WTC11 (cell line): Measurements from ENCODE around the gene PDE4B. TPM values are rescaled to one million over a fixed set of nuclear protein-coding genes. Genes with fewer than 3 reads are reported as not detected.

Experiments
- ATAC-seq: fragments of 200-7000 bp; cut with Tn5 transposase; 2 replicates; pipeline ENCODE4 v1.10.0; 2021; ENCODE audit warnings: mild to moderate bottlenecking, moderate library complexity
- CTCF ChIA-PET: fragments of 300-600 bp; sonication (Branson Sonifier 250); formaldehyde crosslinking; loops from one replicate; lab custom pipeline; 2021; ENCODE audit warnings: antibody characterized with exemption; lab: Charles Lee
- POLR2A ChIA-PET: fragments of 350-600 bp; sonication (Branson Sonifier 250); formaldehyde crosslinking; loops from one replicate; lab custom pipeline; 2021; ENCODE audit warnings: antibody characterized with exemption; lab: Charles Lee
- DNase-seq: peaks from one replicate; pipeline ENCODE4 v3.0.0; 2021; ENCODE audit warnings: low spot score
- H3K27ac Mint-ChIP-seq: 2 replicates; pipeline ENCODE4 v1.8.0; 2021; ENCODE audit warnings: mixed read lengths
- H3K27me3 Mint-ChIP-seq: 2 replicates; pipeline ENCODE4 v1.8.0; 2021; ENCODE audit warnings: low read depth, mild to moderate bottlenecking, moderate library complexity, mixed read lengths
- H3K36me3 Mint-ChIP-seq: 2 replicates; pipeline ENCODE4 v1.8.0; 2021; ENCODE audit warnings: mixed read lengths
- H3K4me1 Mint-ChIP-seq: 2 replicates; pipeline ENCODE4 v1.8.0; 2022; ENCODE audit warnings: mixed read lengths
- H3K4me3 Mint-ChIP-seq: 2 replicates; pipeline ENCODE4 v1.8.0; 2021; ENCODE audit warnings: mild to moderate bottlenecking, moderate library complexity, mixed read lengths
- H3K9me3 Mint-ChIP-seq: 2 replicates; pipeline ENCODE4 v1.8.0; 2021; ENCODE audit warnings: mixed read lengths
- ESRRA ChIP-seq: sonication (generic); formaldehyde crosslinking; IDR thresholded peaks from 2 replicates; pipeline ENCODE4 v1.8.1; 2022; ENCODE audit warnings: mild to moderate bottlenecking, missing genetic modification reagents, borderline replicate concordance
- ETV6 ChIP-seq: sonication (generic); formaldehyde crosslinking; IDR thresholded peaks from 2 replicates; pipeline ENCODE4 v1.8.1; 2022; ENCODE audit warnings: mild to moderate bottlenecking, missing genetic modification reagents
- GTF2I ChIP-seq: fragments of 250-450 bp; sonication (Bioruptor Pico); conservative IDR thresholded peaks from 2 replicates; pipeline ENCODE4 v1.4.0; 2021; ENCODE audit warnings: mild to moderate bottlenecking
- IRF2 ChIP-seq: sonication (generic); formaldehyde crosslinking; IDR thresholded peaks from 2 replicates; pipeline ENCODE4 v1.8.0; 2022; ENCODE audit warnings: low read depth, missing genetic modification reagents, borderline replicate concordance
- JUN ChIP-seq: sonication (generic); formaldehyde crosslinking; IDR thresholded peaks from 2 replicates; pipeline ENCODE4 v1.8.0; 2023; ENCODE audit warnings: mild to moderate bottlenecking, missing genetic modification reagents
- NFATC4 ChIP-seq: fragments of 250-450 bp; sonication (Bioruptor Pico); IDR thresholded peaks from 2 replicates; pipeline ENCODE4 v1.9.0; 2021; ENCODE audit warnings: mild to moderate bottlenecking
- ZNF121 ChIP-seq: sonication (generic); formaldehyde crosslinking; IDR thresholded peaks from 2 replicates; pipeline ENCODE4 v1.8.0; 2023; ENCODE audit warnings: missing genetic modification reagents
- ZNF138 ChIP-seq: sonication (generic); formaldehyde crosslinking; conservative IDR thresholded peaks from 2 replicates; pipeline ENCODE4 v1.8.1; 2022; ENCODE audit warnings: mild to moderate bottlenecking, moderate library complexity, missing genetic modification reagents
- total RNA-seq: library from RNA; stranded (reverse); gene quantifications from 3 replicates; pipeline ENCODE4 v1.2.3, GENCODE V29; 2021
- TF ChIP-seq, protein P1 (sequence below): fragments of 200-600 bp; IDR thresholded peaks from 2 replicates; pipeline ENCODE4 v1.8.0; 2022; ENCODE audit warnings: antibody characterized with exemption
- TF ChIP-seq, protein P2 (sequence below): sonication (generic); formaldehyde crosslinking; IDR thresholded peaks from 2 replicates; pipeline ENCODE4 v1.8.1; 2023; ENCODE audit warnings: mild to moderate bottlenecking, missing genetic modification reagents, moderate library complexity
- TF ChIP-seq, protein P3 (sequence below): sonication (generic); formaldehyde crosslinking; IDR thresholded peaks from 2 replicates; pipeline ENCODE4 v1.8.0; 2022; ENCODE audit warnings: missing genetic modification reagents
- TF ChIP-seq, protein P4 (sequence below): fragments of 250-450 bp; sonication (Bioruptor Pico); IDR thresholded peaks from 2 replicates; pipeline ENCODE4 v1.9.0; 2021; ENCODE audit warnings: mild to moderate bottlenecking

PDE4B gene
- total RNA-seq, 1 experiment from 2014 or later: 8.0 TPM

DNA sequence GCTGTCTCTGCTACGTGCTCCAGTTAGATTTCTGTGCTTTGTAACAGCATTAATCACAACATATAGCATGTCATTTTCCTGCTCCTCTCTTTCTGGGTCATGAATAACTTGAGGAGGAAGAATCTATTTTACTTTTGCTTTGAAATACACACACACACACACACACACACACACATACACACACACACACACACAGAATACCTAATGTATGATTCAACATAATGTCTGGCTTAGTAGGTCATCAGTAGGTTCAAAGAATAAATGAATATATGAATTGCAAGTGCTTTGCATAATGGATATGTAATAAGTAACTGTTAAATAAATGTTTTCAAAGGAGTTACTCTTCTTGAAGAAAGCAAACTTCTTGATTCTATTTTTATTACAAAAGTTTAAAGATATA, 249.0 kb downstream of the PDE4B start:
- ATAC-seq: no peak
- POLR2A ChIA-PET: no interaction called here
- H3K9me3 Mint-ChIP-seq: no peaks in the 10 kb centered on the region
- H3K27me3 Mint-ChIP-seq: no peaks in the 10 kb centered on the region
- peaks cover 13% of the 10 kb centered on the region for H3K4me1 Mint-ChIP-seq
- no peak overlapping the region for H3K27ac Mint-ChIP-seq
- no peak for TF ChIP-seq GTF2I (CRISPR knock-in tag)
- no peak for TF ChIP-seq ZNF121 (CRISPR knock-in tag)
- TF ChIP-seq, protein P1, sequence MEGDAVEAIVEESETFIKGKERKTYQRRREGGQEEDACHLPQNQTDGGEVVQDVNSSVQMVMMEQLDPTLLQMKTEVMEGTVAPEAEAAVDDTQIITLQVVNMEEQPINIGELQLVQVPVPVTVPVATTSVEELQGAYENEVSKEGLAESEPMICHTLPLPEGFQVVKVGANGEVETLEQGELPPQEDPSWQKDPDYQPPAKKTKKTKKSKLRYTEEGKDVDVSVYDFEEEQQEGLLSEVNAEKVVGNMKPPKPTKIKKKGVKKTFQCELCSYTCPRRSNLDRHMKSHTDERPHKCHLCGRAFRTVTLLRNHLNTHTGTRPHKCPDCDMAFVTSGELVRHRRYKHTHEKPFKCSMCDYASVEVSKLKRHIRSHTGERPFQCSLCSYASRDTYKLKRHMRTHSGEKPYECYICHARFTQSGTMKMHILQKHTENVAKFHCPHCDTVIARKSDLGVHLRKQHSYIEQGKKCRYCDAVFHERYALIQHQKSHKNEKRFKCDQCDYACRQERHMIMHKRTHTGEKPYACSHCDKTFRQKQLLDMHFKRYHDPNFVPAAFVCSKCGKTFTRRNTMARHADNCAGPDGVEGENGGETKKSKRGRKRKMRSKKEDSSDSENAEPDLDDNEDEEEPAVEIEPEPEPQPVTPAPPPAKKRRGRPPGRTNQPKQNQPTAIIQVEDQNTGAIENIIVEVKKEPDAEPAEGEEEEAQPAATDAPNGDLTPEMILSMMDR: no peak
- no peak for TF ChIP-seq ESRRA (CRISPR knock-in tag)
- no peak for TF ChIP-seq JUN (CRISPR knock-in tag)
- TF ChIP-seq ZNF138 (CRISPR knock-in tag): no peak
- no peak overlapping the region for H3K4me3 Mint-ChIP-seq
- CTCF ChIA-PET: no interaction called here
- DNase-seq: no peak
- no peaks in the 10 kb centered on the region for H3K36me3 Mint-ChIP-seq

DNA sequence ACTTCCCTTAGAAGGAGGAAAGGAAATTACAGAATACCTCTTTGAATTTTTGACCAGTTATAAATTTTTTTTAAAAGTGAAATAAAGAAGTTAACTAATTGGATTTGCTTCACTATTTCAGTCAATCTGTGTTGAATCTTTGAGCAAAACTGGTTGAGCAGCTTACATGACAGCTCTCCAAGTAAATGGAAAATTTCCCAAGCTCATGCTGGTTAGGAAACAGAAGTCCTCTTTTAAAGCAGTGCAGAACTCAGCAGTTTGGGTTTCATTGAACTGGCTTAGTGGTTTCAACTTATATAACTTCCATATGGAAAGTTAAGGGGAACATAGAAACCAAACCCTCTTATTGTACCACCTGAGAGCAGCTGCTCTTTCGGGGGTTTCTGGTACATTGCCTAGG, 250.5 kb downstream of the PDE4B start:
- no peaks in the 10 kb centered on the region for H3K27me3 Mint-ChIP-seq
- no peak overlapping the region for H3K27ac Mint-ChIP-seq
- H3K36me3 Mint-ChIP-seq: no peaks in the 10 kb centered on the region
- H3K9me3 Mint-ChIP-seq: no peaks in the 10 kb centered on the region
- peaks cover 9% of the 10 kb centered on the region for H3K4me1 Mint-ChIP-seq
- no peak for DNase-seq
- ChIA-PET CTCF (no interaction called here), POLR2A (no interaction called here)
- TF ChIP-seq, protein P2, sequence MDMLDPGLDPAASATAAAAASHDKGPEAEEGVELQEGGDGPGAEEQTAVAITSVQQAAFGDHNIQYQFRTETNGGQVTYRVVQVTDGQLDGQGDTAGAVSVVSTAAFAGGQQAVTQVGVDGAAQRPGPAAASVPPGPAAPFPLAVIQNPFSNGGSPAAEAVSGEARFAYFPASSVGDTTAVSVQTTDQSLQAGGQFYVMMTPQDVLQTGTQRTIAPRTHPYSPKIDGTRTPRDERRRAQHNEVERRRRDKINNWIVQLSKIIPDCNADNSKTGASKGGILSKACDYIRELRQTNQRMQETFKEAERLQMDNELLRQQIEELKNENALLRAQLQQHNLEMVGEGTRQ (CRISPR knock-in tag): no peak
- H3K4me3 Mint-ChIP-seq: no peak overlapping the region
- ATAC-seq: no peak

DNA sequence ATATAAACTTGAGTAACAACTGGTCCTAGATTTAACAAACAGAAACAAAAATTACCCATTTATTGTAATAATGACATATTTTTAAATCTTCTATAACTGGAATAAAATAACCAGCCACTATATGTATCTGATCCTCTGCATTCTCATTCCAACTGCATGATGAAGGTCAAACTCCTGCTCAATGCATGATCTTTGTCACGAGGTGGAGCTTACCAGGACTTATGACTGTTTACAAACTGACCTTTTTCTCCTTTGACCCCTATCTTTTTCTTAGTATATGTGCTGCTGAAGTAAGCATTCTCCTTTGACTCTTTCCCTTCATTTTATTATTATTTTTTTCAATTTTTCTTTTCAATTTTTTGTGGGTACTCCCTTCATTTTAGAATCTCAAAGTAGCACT, 252.2 kb downstream of the PDE4B start:
- TF ChIP-seq, protein P3, sequence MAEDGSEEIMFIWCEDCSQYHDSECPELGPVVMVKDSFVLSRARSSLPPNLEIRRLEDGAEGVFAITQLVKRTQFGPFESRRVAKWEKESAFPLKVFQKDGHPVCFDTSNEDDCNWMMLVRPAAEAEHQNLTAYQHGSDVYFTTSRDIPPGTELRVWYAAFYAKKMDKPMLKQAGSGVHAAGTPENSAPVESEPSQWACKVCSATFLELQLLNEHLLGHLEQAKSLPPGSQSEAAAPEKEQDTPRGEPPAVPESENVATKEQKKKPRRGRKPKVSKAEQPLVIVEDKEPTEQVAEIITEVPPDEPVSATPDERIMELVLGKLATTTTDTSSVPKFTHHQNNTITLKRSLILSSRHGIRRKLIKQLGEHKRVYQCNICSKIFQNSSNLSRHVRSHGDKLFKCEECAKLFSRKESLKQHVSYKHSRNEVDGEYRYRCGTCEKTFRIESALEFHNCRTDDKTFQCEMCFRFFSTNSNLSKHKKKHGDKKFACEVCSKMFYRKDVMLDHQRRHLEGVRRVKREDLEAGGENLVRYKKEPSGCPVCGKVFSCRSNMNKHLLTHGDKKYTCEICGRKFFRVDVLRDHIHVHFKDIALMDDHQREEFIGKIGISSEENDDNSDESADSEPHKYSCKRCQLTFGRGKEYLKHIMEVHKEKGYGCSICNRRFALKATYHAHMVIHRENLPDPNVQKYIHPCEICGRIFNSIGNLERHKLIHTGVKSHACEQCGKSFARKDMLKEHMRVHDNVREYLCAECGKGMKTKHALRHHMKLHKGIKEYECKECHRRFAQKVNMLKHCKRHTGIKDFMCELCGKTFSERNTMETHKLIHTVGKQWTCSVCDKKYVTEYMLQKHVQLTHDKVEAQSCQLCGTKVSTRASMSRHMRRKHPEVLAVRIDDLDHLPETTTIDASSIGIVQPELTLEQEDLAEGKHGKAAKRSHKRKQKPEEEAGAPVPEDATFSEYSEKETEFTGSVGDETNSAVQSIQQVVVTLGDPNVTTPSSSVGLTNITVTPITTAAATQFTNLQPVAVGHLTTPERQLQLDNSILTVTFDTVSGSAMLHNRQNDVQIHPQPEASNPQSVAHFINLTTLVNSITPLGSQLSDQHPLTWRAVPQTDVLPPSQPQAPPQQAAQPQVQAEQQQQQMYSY (CRISPR knock-in tag): no peak
- Mint-ChIP-seq H3K4me3 (no peak overlapping the region), H3K4me1 (no peaks in the 10 kb centered on the region), H3K9me3 (no peaks in the 10 kb centered on the region), H3K27me3 (no peaks in the 10 kb centered on the region), H3K36me3 (no peaks in the 10 kb centered on the region), H3K27ac (no peak overlapping the region)
- ChIA-PET POLR2A (no interaction called here), CTCF (no interaction called here)
- DNase-seq (no peak), ATAC-seq (no peak)

DNA sequence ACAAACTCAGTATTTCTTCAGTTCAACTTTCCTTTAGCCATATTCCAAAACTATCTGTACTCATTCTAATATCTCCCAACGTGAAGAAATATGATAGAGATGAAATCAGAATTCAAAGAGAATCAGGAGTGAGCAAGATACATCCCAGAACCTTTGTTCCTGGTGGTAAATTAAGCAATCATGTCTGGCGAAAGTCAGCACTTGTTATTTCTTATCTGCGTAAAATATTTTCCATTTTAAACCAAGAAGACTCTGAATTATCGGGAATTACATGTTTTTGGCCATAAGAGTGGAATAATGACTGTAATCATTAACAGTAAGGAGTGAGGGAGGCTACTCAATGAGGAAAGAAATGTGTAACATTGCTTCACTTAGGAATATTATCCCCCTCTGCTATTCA, 253.7 kb downstream of the PDE4B start:
- TF ChIP-seq ETV6 (CRISPR knock-in tag) (no peak), IRF2 (CRISPR knock-in tag) (no peak), NFATC4 (CRISPR knock-in tag) (no peak)
- TF ChIP-seq, protein P4, sequence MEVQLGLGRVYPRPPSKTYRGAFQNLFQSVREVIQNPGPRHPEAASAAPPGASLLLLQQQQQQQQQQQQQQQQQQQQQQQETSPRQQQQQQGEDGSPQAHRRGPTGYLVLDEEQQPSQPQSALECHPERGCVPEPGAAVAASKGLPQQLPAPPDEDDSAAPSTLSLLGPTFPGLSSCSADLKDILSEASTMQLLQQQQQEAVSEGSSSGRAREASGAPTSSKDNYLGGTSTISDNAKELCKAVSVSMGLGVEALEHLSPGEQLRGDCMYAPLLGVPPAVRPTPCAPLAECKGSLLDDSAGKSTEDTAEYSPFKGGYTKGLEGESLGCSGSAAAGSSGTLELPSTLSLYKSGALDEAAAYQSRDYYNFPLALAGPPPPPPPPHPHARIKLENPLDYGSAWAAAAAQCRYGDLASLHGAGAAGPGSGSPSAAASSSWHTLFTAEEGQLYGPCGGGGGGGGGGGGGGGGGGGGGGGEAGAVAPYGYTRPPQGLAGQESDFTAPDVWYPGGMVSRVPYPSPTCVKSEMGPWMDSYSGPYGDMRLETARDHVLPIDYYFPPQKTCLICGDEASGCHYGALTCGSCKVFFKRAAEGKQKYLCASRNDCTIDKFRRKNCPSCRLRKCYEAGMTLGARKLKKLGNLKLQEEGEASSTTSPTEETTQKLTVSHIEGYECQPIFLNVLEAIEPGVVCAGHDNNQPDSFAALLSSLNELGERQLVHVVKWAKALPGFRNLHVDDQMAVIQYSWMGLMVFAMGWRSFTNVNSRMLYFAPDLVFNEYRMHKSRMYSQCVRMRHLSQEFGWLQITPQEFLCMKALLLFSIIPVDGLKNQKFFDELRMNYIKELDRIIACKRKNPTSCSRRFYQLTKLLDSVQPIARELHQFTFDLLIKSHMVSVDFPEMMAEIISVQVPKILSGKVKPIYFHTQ (CRISPR knock-in tag): no peak

More for the DNA sequence above, 253.7 kb downstream of the PDE4B start:
- CTCF ChIA-PET: no interaction called here
- POLR2A ChIA-PET: no interaction called here
- Mint-ChIP-seq H3K4me3 (no peak overlapping the region), H3K4me1 (no peaks in the 10 kb centered on the region), H3K9me3 (no peaks in the 10 kb centered on the region), H3K36me3 (no peaks in the 10 kb centered on the region), H3K27me3 (no peaks in the 10 kb centered on the region), H3K27ac (no peak overlapping the region)
- no peak for DNase-seq
- no peak for ATAC-seq
